Measurements from ENCODE around the gene MXRA7.

The MXRA7 gene

GRCh38 chr17:76674600-76674999 is 36.2 kb downstream of the MXRA7 start:
- Mint-ChIP-seq H3K27ac (no peak overlapping the region), H3K36me3 (ENCODE audit: low read depth) (peaks cover 3% of the 10 kb centered on the region), H3K4me1 (ENCODE audit: low read depth) (peaks cover 22% of the 10 kb centered on the region), H3K9me3 (peaks cover 4% of the 10 kb centered on the region), H3K27me3 (ENCODE audit: low read depth) (no peaks in the 10 kb centered on the region), H3K4me3 (no peak overlapping the region)
- DNase-seq (ENCODE audit: low spot score): no peak

GRCh38 chr17:76673729-76674128 is 37.0 kb downstream of the MXRA7 start:
- no peak overlapping the region for H3K4me3 Mint-ChIP-seq
- H3K27me3 Mint-ChIP-seq (ENCODE audit: low read depth): no peaks in the 10 kb centered on the region
- H3K9me3 Mint-ChIP-seq: peaks cover 4% of the 10 kb centered on the region
- no peak for DNase-seq (ENCODE audit: low spot score)
- H3K4me1 Mint-ChIP-seq (ENCODE audit: low read depth): peaks cover 18% of the 10 kb centered on the region
- peaks cover 3% of the 10 kb centered on the region for H3K36me3 Mint-ChIP-seq (ENCODE audit: low read depth)
- no peak overlapping the region for H3K27ac Mint-ChIP-seq

- H3K27ac Mint-ChIP-seq: no peak overlapping the region
- H3K4me1 Mint-ChIP-seq (ENCODE audit: low read depth): peaks cover 18% of the 10 kb centered on the region
- no peak for DNase-seq (ENCODE audit: low spot score)
- H3K36me3 Mint-ChIP-seq (ENCODE audit: low read depth): peaks cover 3% of the 10 kb centered on the region
- H3K27me3 Mint-ChIP-seq (ENCODE audit: low read depth): peaks cover 3% of the 10 kb centered on the region
- H3K4me3 Mint-ChIP-seq: peak overlapping the region; percentile 87
- H3K9me3 Mint-ChIP-seq: peaks cover 4% of the 10 kb centered on the region
Observed at GRCh38 chr17:76672892-76673291, 37.9 kb downstream of the MXRA7 start.

- Mint-ChIP-seq H3K4me3 (peak overlapping the region; percentile 87), H3K27me3 (ENCODE audit: low read depth) (peaks cover 6% of the 10 kb centered on the region), H3K4me1 (ENCODE audit: low read depth) (peaks cover 18% of the 10 kb centered on the region), H3K9me3 (peaks cover 4% of the 10 kb centered on the region), H3K27ac (peak overlapping the region; percentile 90), H3K36me3 (ENCODE audit: low read depth) (peaks cover 3% of the 10 kb centered on the region)
- no peak for DNase-seq (ENCODE audit: low spot score)
Observed at GRCh38 chr17:76672270-76672851, 38.4 kb downstream of the MXRA7 start.

GRCh38 chr17:76671912-76672262 is 38.9 kb downstream of the MXRA7 start:
- H3K27me3 Mint-ChIP-seq (ENCODE audit: low read depth): peaks cover 6% of the 10 kb centered on the region
- H3K9me3 Mint-ChIP-seq: peaks cover 4% of the 10 kb centered on the region
- DNase-seq (ENCODE audit: low spot score): no peak
- H3K4me1 Mint-ChIP-seq (ENCODE audit: low read depth): peaks cover 18% of the 10 kb centered on the region
- H3K36me3 Mint-ChIP-seq (ENCODE audit: low read depth): peaks cover 3% of the 10 kb centered on the region
- H3K4me3 Mint-ChIP-seq: peak overlapping the region; percentile 87
- peak overlapping the region; percentile 90 for H3K27ac Mint-ChIP-seq

- H3K27me3 Mint-ChIP-seq (ENCODE audit: low read depth): peaks cover 6% of the 10 kb centered on the region
- H3K4me3 Mint-ChIP-seq: peak overlapping the region; percentile 87
- peak overlapping the region; percentile 90 for H3K27ac Mint-ChIP-seq
- H3K9me3 Mint-ChIP-seq: peaks cover 4% of the 10 kb centered on the region
- H3K4me1 Mint-ChIP-seq (ENCODE audit: low read depth): peaks cover 18% of the 10 kb centered on the region
- H3K36me3 Mint-ChIP-seq (ENCODE audit: low read depth): peaks cover 3% of the 10 kb centered on the region
- DNase-seq (ENCODE audit: low spot score): peak; percentile 99
Observed at GRCh38 chr17:76671123-76671911, 39.4 kb downstream of the MXRA7 start.

- Mint-ChIP-seq H3K4me1 (ENCODE audit: low read depth) (peaks cover 18% of the 10 kb centered on the region), H3K27me3 (ENCODE audit: low read depth) (peaks cover 8% of the 10 kb centered on the region), H3K36me3 (ENCODE audit: low read depth) (peaks cover 3% of the 10 kb centered on the region), H3K9me3 (peaks cover 4% of the 10 kb centered on the region), H3K27ac (peak overlapping the region; percentile 90), H3K4me3 (peak overlapping the region; percentile 87)
- no peak for DNase-seq (ENCODE audit: low spot score)
Observed at GRCh38 chr17:76670718-76671122, 40.0 kb downstream of the MXRA7 start.

- H3K36me3 Mint-ChIP-seq (ENCODE audit: low read depth): peaks cover 3% of the 10 kb centered on the region
- H3K27me3 Mint-ChIP-seq (ENCODE audit: low read depth): peaks cover 9% of the 10 kb centered on the region
- H3K4me3 Mint-ChIP-seq: peak overlapping the region; percentile 87
- peaks cover 4% of the 10 kb centered on the region for H3K9me3 Mint-ChIP-seq
- peaks cover 18% of the 10 kb centered on the region for H3K4me1 Mint-ChIP-seq (ENCODE audit: low read depth)
- DNase-seq (ENCODE audit: low spot score): no peak
- H3K27ac Mint-ChIP-seq: peak overlapping the region; percentile 90
Observed at GRCh38 chr17:76670020-76670717, 40.6 kb downstream of the MXRA7 start.

- no peak for DNase-seq (ENCODE audit: low spot score)
- Mint-ChIP-seq H3K27me3 (ENCODE audit: low read depth) (peaks cover 11% of the 10 kb centered on the region), H3K36me3 (ENCODE audit: low read depth) (peaks cover 3% of the 10 kb centered on the region), H3K4me3 (no peak overlapping the region), H3K27ac (no peak overlapping the region), H3K9me3 (peaks cover 4% of the 10 kb centered on the region), H3K4me1 (ENCODE audit: low read depth) (peaks cover 18% of the 10 kb centered on the region)
Observed at GRCh38 chr17:76667786-76668453, 42.8 kb downstream of the MXRA7 start.

GRCh38 chr17:76667491-76667755 is 43.3 kb downstream of the MXRA7 start:
- H3K27me3 Mint-ChIP-seq (ENCODE audit: low read depth): peaks cover 11% of the 10 kb centered on the region
- H3K9me3 Mint-ChIP-seq: peaks cover 4% of the 10 kb centered on the region
- H3K4me1 Mint-ChIP-seq (ENCODE audit: low read depth): peaks cover 16% of the 10 kb centered on the region
- no peak for DNase-seq (ENCODE audit: low spot score)
- no peak overlapping the region for H3K27ac Mint-ChIP-seq
- H3K4me3 Mint-ChIP-seq: no peak overlapping the region
- peaks cover 3% of the 10 kb centered on the region for H3K36me3 Mint-ChIP-seq (ENCODE audit: low read depth)

GRCh38 chr17:76660656-76661042 is 50.1 kb downstream of the MXRA7 start:
- Mint-ChIP-seq H3K36me3 (ENCODE audit: low read depth) (no peaks in the 10 kb centered on the region), H3K27ac (no peak overlapping the region), H3K4me3 (peak overlapping the region; percentile 64), H3K9me3 (no peaks in the 10 kb centered on the region), H3K27me3 (ENCODE audit: low read depth) (peaks cover 8% of the 10 kb centered on the region), H3K4me1 (ENCODE audit: low read depth) (peaks cover 20% of the 10 kb centered on the region)
- DNase-seq (ENCODE audit: low spot score): no peak

GRCh38 chr17:76659928-76660655 is 50.7 kb downstream of the MXRA7 start:
- DNase-seq (ENCODE audit: low spot score): no peak
- peak overlapping the region; percentile 64 for H3K4me3 Mint-ChIP-seq
- H3K9me3 Mint-ChIP-seq: no peaks in the 10 kb centered on the region
- H3K4me1 Mint-ChIP-seq (ENCODE audit: low read depth): peaks cover 20% of the 10 kb centered on the region
- H3K27ac Mint-ChIP-seq: peak overlapping the region; percentile 68
- H3K27me3 Mint-ChIP-seq (ENCODE audit: low read depth): peaks cover 7% of the 10 kb centered on the region
- H3K36me3 Mint-ChIP-seq (ENCODE audit: low read depth): no peaks in the 10 kb centered on the region

GRCh38 chr17:76658242-76658662 is 52.5 kb downstream of the MXRA7 start:
- Mint-ChIP-seq H3K27me3 (ENCODE audit: low read depth) (peaks cover 6% of the 10 kb centered on the region), H3K9me3 (no peaks in the 10 kb centered on the region), H3K27ac (peak overlapping the region; percentile 76), H3K36me3 (ENCODE audit: low read depth) (no peaks in the 10 kb centered on the region), H3K4me1 (ENCODE audit: low read depth) (peaks cover 20% of the 10 kb centered on the region), H3K4me3 (no peak overlapping the region)
- DNase-seq (ENCODE audit: low spot score): no peak

All from T-helper 2 cell treated with Interferon-gamma antibody and Interleukin-4, amounts not matched to agents 5 μg/mL and 100 μg/mL, for 36 hours (primary cell).